GM12878 (cell line): ENCODE results near the gene SLC23A1. TPM values are rescaled to one million over a fixed set of nuclear protein-coding genes. Genes with fewer than 3 reads are reported as not detected.
A peak's percentile ranks its signal among the peaks of the same experiment; 100 is the strongest.

Experiments used
- CBFB ChIP-seq: IDR thresholded peaks from 2 replicates; pipeline ENCODE4 v1.6.1; 2016; ENCODE audit warnings: antibody characterized with exemption, low read depth
- DPF2 ChIP-seq: fragments of 450-650 bp; IDR thresholded peaks from 2 replicates; pipeline ENCODE4 v1.6.1; 2017; ENCODE audit warnings: mild to moderate bottlenecking
- NFIC ChIP-seq: IDR thresholded peaks from 2 replicates; pipeline ENCODE4 v1.6.1; 2012; ENCODE audit warnings: low read depth, mild to moderate bottlenecking, inconsistent platforms, low read length, moderate library complexity
- NKRF ChIP-seq: fragments of 450-650 bp; conservative IDR thresholded peaks from 2 replicates; pipeline ENCODE4 v1.6.1; 2017; ENCODE audit warnings: mild to moderate bottlenecking, moderate library complexity
- NR2C1 ChIP-seq: fragments of 450-650 bp; IDR thresholded peaks from 2 replicates; pipeline ENCODE4 v1.6.1; 2017; ENCODE audit warnings: antibody characterized with exemption, mild to moderate bottlenecking, moderate library complexity
- NR2F1 ChIP-seq: fragments of 450-650 bp; conservative IDR thresholded peaks from 2 replicates; pipeline ENCODE4 v1.6.1; 2017; ENCODE audit warnings: mild to moderate bottlenecking
- PRDM15 ChIP-seq: fragments of 450-650 bp; formaldehyde crosslinking; IDR thresholded peaks from 2 replicates; pipeline ENCODE4 v1.4.0; 2020; ENCODE audit warnings: mild to moderate bottlenecking, moderate library complexity
- RBBP5 ChIP-seq: fragments of 200-600 bp; sonication (generic); conservative IDR thresholded peaks from 2 replicates; pipeline ENCODE4 v1.6.1; 2016
- RCOR1 ChIP-seq: conservative IDR thresholded peaks from 2 replicates; pipeline ENCODE4 v1.6.1; 2012; ENCODE audit warnings: low read depth, low read length, improper control_type of control experiment
- SMAD1 ChIP-seq: fragments of 450-650 bp; IDR thresholded peaks from 2 replicates; pipeline ENCODE4 v1.6.1; 2018; ENCODE audit warnings: mild to moderate bottlenecking, low read depth; ENCODE audit not compliant: partially characterized antibody
- YBX1 ChIP-seq: fragments of 450-650 bp; IDR thresholded peaks from 2 replicates; pipeline ENCODE4 v1.6.1; 2016; ENCODE audit warnings: antibody characterized with exemption
- ZNF217 ChIP-seq: fragments of 450-650 bp; IDR thresholded peaks from 2 replicates; pipeline ENCODE4 v1.6.1; 2017; ENCODE audit warnings: antibody characterized with exemption, mild to moderate bottlenecking
- ZNF592 ChIP-seq: fragments of 450-650 bp; IDR thresholded peaks from 2 replicates; pipeline ENCODE4 v1.6.1; 2017; ENCODE audit warnings: mild to moderate bottlenecking, moderate library complexity
- ZNF687 ChIP-seq: fragments of 450-650 bp; IDR thresholded peaks from 2 replicates; pipeline ENCODE4 v1.6.1; 2017; ENCODE audit warnings: mild to moderate bottlenecking, moderate library complexity
- polyA plus RNA-seq, 11 experiments: library from polyadenylated mRNA; depleted of rRNA in 4 of 11; unstranded in 6 of 11; stranded (reverse) in 5 of 11; fragments of >200 nt; fragmentation: Nextera tagmentation in 4 of 11; fragmentation: Illumina TruSeq in 1 of 11; extraction: Ambion mirVana in 4 of 11; extraction: Trizol in 1 of 11; gene quantifications; 1 replicate in 1 of 11; 2 replicates in 10 of 11; pipeline versions ENCODE4 v1.2.1 to v1.2.3, GENCODE V29; 2011 to 2016; ENCODE audit warnings: inconsistent platforms in 2 of 11, missing spikeins in 2 of 11, low read depth in 1 of 11
- total RNA-seq, 4 experiments: library from RNA; depleted of rRNA in 3 of 4; stranded (reverse); fragments of >200 nt in 3 of 4; fragmentation: Illumina TruSeq in 1 of 4; extraction: Trizol in 1 of 4; gene quantifications; 2 replicates each; pipeline versions ENCODE4 v1.2.1 to v1.2.3, GENCODE V29; 2013 to 2021

The SLC23A1 gene
- total and polyA plus RNA-seq, 10 of the 15 experiments (the other 5 are each of a cell fraction or from before 2014, with no cell fraction given) = 0.35 to 4.7 (median 1.6) TPM

- TF ChIP-seq ZNF687 = peak; percentile 56; the same call in 1 of the 2 replicates
- no peak for TF ChIP-seq PRDM15 (CRISPR knock-in tag)
- no peak for TF ChIP-seq SMAD1
- TF ChIP-seq RBBP5 = no peak
- no peak for TF ChIP-seq NFIC
- no peak for TF ChIP-seq RCOR1
- TF ChIP-seq NR2C1 = 0 out of 2 replicates have a peak, but pooled peaks have one; percentile 3
- no peak; the same call in 1 of the 2 replicates for TF ChIP-seq ZNF217
- TF ChIP-seq NR2F1 = peak; percentile 64; the same call in 1 of the 2 replicates
- peak; percentile 56; the same call in 1 of the 2 replicates for TF ChIP-seq DPF2
- TF ChIP-seq ZNF592 = 0 out of 2 replicates have a peak, but pooled peaks have one; percentile 63
- TF ChIP-seq CBFB = no peak
- TF ChIP-seq YBX1 = no peak
- peak; percentile 97 for TF ChIP-seq NKRF
Observed at GRCh38 chr5:139392678-139393496, 9.8 kb upstream of the SLC23A1 start (continued).
